PFSK-1 (cell line): ENCODE measurements around the gene STH.

ENCODE experiments used
- POLR2AphosphoS5 ChIP-seq: IDR thresholded peaks from 2 replicates; pipeline ENCODE4 v1.6.1; 2012; ENCODE audit warnings: low read depth, mild to moderate bottlenecking, control low read depth, low read length, moderate library complexity
- TAF1 ChIP-seq: IDR thresholded peaks from 2 replicates; pipeline ENCODE4 v1.6.1; 2012; ENCODE audit warnings: low read length, control low read depth, borderline replicate concordance; ENCODE audit not compliant: insufficient read depth
- TF ChIP-seq, protein P1 (sequence below), 2 experiments: IDR thresholded peaks; 2 replicates each; pipeline versions ENCODE4 v1.6.1 to v1.8.0; 2011 to 2012; ENCODE audit warnings: low read depth in 2 of 2, low read length in 2 of 2, control low read depth in 1 of 2, inconsistent platforms in 1 of 2, mild to moderate bottlenecking in 1 of 2, moderate library complexity in 1 of 2; ENCODE audit not compliant: insufficient read depth in 1 of 2

DNA sequence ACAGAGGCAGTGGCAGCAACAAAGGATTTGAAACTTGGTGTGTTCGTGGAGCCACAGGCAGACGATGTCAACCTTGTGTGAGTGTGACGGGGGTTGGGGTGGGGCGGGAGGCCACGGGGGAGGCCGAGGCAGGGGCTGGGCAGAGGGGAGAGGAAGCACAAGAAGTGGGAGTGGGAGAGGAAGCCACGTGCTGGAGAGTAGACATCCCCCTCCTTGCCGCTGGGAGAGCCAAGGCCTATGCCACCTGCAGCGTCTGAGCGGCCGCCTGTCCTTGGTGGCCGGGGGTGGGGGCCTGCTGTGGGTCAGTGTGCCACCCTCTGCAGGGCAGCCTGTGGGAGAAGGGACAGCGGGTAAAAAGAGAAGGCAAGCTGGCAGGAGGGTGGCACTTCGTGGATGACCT is 25.5 kb downstream of the STH start:
- TF ChIP-seq POLR2AphosphoS5 (no peak), TAF1 (no peak)
- TF ChIP-seq, protein P1, sequence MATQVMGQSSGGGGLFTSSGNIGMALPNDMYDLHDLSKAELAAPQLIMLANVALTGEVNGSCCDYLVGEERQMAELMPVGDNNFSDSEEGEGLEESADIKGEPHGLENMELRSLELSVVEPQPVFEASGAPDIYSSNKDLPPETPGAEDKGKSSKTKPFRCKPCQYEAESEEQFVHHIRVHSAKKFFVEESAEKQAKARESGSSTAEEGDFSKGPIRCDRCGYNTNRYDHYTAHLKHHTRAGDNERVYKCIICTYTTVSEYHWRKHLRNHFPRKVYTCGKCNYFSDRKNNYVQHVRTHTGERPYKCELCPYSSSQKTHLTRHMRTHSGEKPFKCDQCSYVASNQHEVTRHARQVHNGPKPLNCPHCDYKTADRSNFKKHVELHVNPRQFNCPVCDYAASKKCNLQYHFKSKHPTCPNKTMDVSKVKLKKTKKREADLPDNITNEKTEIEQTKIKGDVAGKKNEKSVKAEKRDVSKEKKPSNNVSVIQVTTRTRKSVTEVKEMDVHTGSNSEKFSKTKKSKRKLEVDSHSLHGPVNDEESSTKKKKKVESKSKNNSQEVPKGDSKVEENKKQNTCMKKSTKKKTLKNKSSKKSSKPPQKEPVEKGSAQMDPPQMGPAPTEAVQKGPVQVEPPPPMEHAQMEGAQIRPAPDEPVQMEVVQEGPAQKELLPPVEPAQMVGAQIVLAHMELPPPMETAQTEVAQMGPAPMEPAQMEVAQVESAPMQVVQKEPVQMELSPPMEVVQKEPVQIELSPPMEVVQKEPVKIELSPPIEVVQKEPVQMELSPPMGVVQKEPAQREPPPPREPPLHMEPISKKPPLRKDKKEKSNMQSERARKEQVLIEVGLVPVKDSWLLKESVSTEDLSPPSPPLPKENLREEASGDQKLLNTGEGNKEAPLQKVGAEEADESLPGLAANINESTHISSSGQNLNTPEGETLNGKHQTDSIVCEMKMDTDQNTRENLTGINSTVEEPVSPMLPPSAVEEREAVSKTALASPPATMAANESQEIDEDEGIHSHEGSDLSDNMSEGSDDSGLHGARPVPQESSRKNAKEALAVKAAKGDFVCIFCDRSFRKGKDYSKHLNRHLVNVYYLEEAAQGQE (IDR thresholded peaks at IDR 0.05; ENCODE audit: insufficient read depth in 1 of 2, low read depth in 2 of 2, low read length in 2 of 2): no peak
